ENCODE data around the gene EDEM3.

Gene EDEM3

DNA sequence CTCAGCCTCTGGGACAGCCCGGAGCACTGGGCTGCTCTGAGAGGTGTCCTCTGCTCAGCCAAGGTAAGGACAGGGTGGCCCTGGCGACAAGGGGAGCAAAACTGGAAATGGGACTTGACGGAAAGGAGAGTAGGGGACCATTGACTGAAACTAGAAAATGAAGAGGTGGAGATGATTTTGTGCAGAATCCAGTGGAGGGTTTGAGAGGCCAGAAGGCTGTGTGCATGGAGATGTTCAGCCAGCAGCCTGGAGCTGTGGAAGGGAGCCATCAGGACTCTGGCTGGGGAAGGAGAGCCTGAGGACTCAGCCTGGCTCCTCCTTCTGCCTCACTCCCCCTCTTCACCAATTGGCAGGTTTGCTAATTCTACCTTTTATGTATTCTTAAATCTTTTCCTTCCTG, 114.2 kb downstream of the EDEM3 start:
- no peak for DNase-seq (ENCODE audit: extremely low read depth in 1 of 2, low read depth in 1 of 2)

Data from activated CD8-positive, alpha-beta memory T cell treated with anti-CD3 and anti-CD28 coated beads for 1 hour (primary cell).